Measurements from ENCODE around the gene KNTC1.
A peak's percentile ranks its signal among the peaks of the same experiment; 100 is the strongest.
"Not testable (repeated sequence)": the region's sequence is repeated elsewhere in the genome, so short reads cannot be mapped to it uniquely, and the experiment has no call there.

KNTC1 gene

GRCh38 chr12:122566816-122567215 lies 39.8 kb downstream of the KNTC1 start:
- DNase-seq = not testable (repeated sequence)

- DNase-seq = no peak
Measured at GRCh38 chr12:122569288-122569687, 42.2 kb downstream of the KNTC1 start.

DNA sequence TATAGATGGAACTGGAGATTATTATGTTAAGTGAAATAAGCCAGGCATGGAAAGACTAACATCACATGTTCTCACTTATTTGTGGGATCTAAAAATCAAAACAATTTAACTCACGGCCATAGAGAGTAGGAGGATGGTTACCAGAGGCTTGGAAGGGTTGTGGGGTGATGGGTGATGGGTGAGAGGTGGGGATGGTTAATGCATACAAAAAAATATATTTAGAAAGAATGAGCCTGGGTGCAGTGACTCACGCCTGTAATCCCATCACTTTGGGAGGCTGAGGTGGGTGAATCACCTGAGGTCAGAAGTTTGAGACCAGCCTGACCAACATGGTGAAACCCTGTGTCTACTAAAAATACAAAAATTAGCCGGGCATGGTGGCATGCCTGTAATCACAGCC lies 43.0 kb downstream of the KNTC1 start:
- DNase-seq = peak; percentile 9

GRCh38 chr12:122571821-122572220 lies 44.8 kb downstream of the KNTC1 start:
- DNase-seq = no peak

DNA sequence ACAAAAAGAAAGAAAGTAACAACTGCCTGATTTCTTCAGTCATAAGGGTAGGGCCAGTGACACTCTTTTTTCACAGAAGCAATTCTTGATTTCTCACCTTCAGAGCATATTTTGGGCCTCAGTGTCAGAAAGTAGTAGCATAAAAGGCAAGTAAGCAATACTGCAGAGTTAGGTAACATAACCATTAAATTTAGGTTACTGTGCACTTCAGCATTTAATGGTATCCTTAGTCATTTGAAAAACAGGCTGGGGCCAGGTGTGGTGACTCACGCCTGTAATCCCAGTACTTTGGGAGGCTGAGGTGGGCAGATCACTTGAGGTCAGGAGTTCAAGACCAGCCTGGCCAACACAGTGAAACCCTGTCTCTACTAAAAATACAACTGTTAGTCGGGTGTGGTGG lies 56.2 kb downstream of the KNTC1 start:
- DNase-seq = not testable (repeated sequence)

- DNase-seq = no peak
Measured at GRCh38 chr12:122584177-122584863, 57.3 kb downstream of the KNTC1 start.

GRCh38 chr12:122590990-122591389 lies 63.9 kb downstream of the KNTC1 start:
- DNase-seq = no peak

- DNase-seq = not testable (repeated sequence)
Measured at GRCh38 chr12:122591966-122592365, 64.9 kb downstream of the KNTC1 start.

DNA sequence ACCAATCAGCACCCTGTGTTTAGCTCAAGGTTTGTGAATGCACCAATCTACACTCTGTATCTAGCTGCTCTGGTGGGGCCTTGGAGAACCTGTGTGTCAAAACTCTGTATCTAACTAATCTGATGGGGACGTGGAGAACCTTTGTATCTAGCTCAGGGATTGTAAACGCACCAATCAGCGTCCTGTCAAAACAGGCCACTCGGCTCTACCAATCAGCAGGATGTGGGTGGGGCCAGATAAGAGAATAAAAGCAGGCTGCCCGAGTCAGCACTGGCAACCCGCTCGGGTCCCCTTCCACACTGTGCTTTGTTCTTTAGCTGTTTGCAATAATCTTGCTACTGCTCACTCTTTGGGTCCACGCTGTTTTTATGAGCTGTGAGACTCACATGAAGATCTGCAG lies 65.5 kb downstream of the KNTC1 start:
- not testable (repeated sequence) for DNase-seq

DNA sequence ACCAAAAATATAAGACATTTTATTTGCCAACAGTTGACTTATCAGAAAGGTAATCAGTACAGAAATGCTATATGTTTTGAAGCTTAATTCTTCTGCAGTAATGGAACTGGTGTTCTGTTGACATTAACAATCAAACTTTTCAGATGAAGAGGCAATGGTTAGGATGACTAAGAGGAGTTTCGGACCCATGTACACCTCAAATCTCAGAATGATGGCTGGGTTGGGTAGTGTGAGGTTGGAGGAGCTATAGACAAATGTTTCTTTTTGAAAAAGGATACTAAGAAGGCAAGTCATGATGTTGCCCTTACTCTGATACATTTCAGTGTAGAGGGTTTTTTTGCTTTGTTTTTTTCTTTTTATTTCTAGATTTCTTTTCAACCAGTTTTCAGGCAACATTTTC lies 66.9 kb downstream of the KNTC1 start:
- no peak for DNase-seq

GRCh38 chr12:122596838-122597237 lies 69.8 kb downstream of the KNTC1 start:
- DNase-seq = no peak

GRCh38 chr12:122602456-122602855 lies 75.4 kb downstream of the KNTC1 start:
- no peak for DNase-seq

- DNase-seq = no peak
Measured at GRCh38 chr12:122604993-122605392, 77.9 kb downstream of the KNTC1 start.

- DNase-seq = no peak
Measured at GRCh38 chr12:122609732-122610131, 82.7 kb downstream of the KNTC1 start.

GRCh38 chr12:122610207-122610606 lies 83.2 kb downstream of the KNTC1 start:
- no peak for DNase-seq

- no peak for DNase-seq
Measured at GRCh38 chr12:122610911-122611310, 83.9 kb downstream of the KNTC1 start.

GRCh38 chr12:122614839-122615238 lies 87.8 kb downstream of the KNTC1 start:
- no peak for DNase-seq

DNA sequence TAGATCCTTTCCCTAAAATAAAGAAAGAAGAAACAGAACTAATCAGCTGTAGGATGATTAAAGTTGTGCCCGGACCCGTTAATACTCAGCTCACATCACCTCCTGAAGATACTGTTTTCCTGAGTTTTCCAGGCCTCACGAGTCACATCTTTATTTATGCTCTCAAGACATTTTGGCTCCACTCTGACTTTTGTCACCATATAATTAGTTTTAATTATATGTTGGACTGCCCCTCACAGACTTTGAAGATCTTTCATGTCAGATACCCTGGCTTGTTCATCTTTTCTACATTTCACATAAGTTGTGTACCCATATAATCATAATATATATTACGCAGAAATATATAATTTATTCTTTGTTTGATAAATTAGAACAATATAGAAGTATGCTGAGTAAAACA lies 88.7 kb downstream of the KNTC1 start:
- DNase-seq = no peak

DNA sequence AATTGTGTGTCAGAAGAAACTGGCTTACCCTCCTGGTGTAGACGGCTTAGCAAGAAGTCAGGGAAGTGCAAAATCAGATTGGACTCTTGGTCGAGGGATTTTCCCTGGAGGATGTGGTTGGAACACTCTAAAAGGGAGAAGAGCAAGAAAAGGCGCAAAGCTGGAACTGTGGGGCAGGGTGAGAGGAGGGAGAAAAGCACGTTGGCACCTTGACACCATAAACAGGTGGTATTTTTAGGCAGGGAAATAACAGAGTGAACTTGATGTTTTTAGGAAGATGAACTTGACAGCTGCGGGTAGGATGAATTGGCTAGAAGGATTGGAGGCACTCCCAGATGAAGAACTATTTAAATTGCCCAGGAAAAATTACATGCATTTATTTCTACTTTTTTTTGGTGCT lies 108.4 kb downstream of the KNTC1 start:
- no peak for DNase-seq

DNA sequence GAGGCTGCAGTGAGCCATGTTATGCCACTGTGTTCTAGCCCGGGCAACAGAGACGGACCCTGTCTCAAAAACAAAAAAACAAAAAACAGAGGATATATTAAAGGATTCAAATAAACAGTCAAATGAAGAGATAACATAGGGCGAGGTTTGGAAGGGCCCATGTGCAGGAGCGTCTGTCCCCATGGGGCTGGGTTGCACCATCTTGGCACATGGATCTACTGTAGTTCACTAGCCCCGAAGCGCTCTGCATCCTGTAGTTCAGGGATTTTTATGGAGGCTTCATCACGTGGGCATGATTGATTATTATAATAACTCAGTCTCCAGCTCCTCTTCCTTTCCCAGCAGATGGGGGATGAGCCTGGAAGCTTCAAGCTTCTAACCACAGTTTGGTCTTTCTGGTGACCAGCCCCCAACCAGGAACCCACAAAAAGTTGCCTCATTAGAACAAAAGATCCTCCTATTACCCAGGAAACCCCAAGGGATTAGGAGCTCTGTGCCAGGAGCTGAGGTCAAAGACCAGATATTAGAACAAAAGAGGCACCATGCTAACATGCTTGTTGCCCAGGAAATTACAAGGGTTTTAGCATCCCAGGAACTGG lies 116.3 kb downstream of the KNTC1 start:
- DNase-seq = peak; percentile 46

DNA sequence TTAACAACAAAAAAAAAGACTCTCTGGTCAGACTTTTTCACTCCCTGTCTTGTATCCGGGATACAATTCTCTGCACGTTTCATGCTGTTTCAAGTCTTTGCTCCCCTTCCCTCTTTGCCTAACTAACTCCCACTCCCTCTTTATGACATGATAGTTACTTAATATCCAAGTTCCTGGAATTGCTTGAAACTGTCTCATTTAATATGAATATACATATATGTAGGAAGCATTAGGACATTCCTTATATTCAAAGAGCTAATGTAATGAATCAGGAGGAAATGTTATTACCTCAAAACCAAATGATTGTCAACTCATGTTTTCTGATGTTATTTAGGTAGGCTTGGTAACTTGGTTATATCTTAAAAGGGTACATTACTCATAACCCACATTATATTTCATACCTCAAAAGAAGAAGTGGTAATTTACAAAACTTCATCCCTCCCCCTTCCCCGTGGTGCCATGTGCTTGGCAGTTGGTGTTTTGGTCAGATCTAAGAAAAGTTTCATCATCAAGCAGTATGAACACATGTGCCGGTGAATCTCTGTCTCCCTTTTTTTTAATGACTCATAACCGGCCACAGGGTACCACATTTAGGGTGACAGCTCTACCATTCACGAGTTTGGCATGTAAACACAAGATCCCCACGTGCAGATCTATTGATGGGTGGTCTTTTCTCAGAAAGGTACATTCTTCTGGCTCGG lies 119.6 kb downstream of the KNTC1 start:
- peak; percentile 87 for DNase-seq

DNA sequence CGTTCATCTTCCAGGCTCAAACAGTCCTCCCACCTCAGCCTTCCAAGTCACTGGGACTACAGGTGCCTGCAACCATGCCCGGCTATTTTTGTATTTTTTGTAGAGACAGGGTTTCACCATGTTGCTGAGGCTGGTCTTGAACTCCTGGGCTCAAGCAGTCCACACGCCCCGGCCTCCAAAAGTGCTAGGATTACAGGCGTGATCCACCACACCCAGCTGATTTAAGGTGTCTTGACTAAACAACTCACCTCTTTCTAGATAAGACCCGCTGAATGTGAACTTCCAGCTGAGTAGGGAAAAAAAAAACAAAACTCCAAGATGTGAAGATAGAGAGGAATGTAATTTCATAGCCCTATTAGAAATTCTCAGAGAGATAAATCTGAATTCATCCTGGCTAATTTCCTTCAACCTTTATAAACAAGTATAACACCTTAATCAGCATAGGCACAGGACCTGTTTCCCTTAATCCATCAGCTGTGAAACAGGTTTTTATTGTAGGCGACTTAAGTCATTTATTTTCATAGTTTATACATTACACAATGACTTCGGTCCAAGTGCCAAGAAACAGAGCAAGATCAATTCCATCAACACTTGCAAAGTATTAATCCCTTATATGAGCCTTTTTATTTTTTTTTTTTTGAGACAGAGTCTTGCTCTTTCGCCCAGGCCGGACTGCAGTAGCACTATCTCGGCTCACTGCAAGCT lies 124.6 kb downstream of the KNTC1 start:
- DNase-seq = no peak

DNA sequence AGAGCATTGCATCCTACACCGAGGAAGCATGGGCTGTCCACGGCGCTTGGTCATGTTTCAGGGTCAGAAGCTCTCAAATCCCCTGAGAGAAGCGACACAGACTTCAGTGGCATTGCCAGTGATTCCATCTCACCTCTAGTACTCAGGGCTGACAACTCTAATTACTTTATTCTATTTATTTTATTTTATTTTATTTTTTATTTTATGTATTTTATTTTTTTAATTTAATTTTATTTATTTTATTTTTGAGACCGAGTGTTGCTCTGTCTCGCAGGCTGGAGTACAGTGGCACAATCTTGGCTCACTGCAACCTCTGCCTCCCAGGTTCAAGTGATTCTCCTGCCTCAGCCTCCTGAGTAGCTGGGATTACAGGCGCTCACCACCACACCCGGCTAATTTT lies 126.2 kb downstream of the KNTC1 start:
- not testable (repeated sequence) for DNase-seq
